Rectal smooth muscle tissue (tissue), 1 donor: ENCODE results near the gene GPR142.

ENCODE experiments used
- H3K27ac ChIP-seq: one replicate; pipeline ENCODE4 v1.7.0; 2013; ENCODE audit warnings: low read depth, low read length, inconsistent platforms
- H3K27me3 ChIP-seq: one replicate; pipeline ENCODE4 v1.7.0; 2013; ENCODE audit warnings: low read length; ENCODE audit not compliant: control insufficient read depth, insufficient read depth
- H3K36me3 ChIP-seq: one replicate; pipeline ENCODE4 v1.7.0; 2013; ENCODE audit warnings: low read length; ENCODE audit not compliant: control insufficient read depth, insufficient read depth
- H3K4me1 ChIP-seq: one replicate; pipeline ENCODE4 v1.7.0; 2013; ENCODE audit warnings: low read length; ENCODE audit not compliant: control insufficient read depth, insufficient read depth
- H3K4me3 ChIP-seq: one replicate; pipeline ENCODE4 v1.7.0; 2013; ENCODE audit warnings: low read length
- H3K9ac ChIP-seq: one replicate; pipeline ENCODE4 v1.7.0; 2013; ENCODE audit warnings: low read length

Gene GPR142

GRCh38 chr17:74335529-74336062, 31.7 kb upstream of the GPR142 start:
- Histone ChIP-seq H3K4me3 (no peak overlapping the region), H3K27me3 (no peaks in the 10 kb centered on the region), H3K36me3 (no peaks in the 10 kb centered on the region), H3K27ac (no peak overlapping the region), H3K4me1 (no peaks in the 10 kb centered on the region), H3K9ac (no peak overlapping the region)

- H3K27me3 ChIP-seq = no peaks in the 10 kb centered on the region
- H3K4me3 ChIP-seq = no peak overlapping the region
- H3K9ac ChIP-seq = no peak overlapping the region
- H3K36me3 ChIP-seq = no peaks in the 10 kb centered on the region
- H3K27ac ChIP-seq = no peak overlapping the region
- no peaks in the 10 kb centered on the region for H3K4me1 ChIP-seq
Observed at GRCh38 chr17:74336307-74336706, 31.0 kb upstream of the GPR142 start.

- no peak overlapping the region for H3K27ac ChIP-seq
- H3K9ac ChIP-seq = no peak overlapping the region
- no peaks in the 10 kb centered on the region for H3K4me1 ChIP-seq
- no peak overlapping the region for H3K4me3 ChIP-seq
- H3K27me3 ChIP-seq = no peaks in the 10 kb centered on the region
- no peaks in the 10 kb centered on the region for H3K36me3 ChIP-seq
Observed at GRCh38 chr17:74337834-74338500, 29.3 kb upstream of the GPR142 start.

GRCh38 chr17:74339537-74340195, 27.6 kb upstream of the GPR142 start:
- Histone ChIP-seq H3K4me3 (no peak overlapping the region), H3K27me3 (peaks cover 2% of the 10 kb centered on the region), H3K9ac (no peak overlapping the region), H3K36me3 (no peaks in the 10 kb centered on the region), H3K27ac (no peak overlapping the region), H3K4me1 (no peaks in the 10 kb centered on the region)

- no peak overlapping the region for H3K27ac ChIP-seq
- H3K4me3 ChIP-seq = no peak overlapping the region
- H3K4me1 ChIP-seq = no peaks in the 10 kb centered on the region
- no peak overlapping the region for H3K9ac ChIP-seq
- H3K36me3 ChIP-seq = no peaks in the 10 kb centered on the region
- peaks cover 2% of the 10 kb centered on the region for H3K27me3 ChIP-seq
Observed at GRCh38 chr17:74340470-74341023, 26.8 kb upstream of the GPR142 start.

GRCh38 chr17:74342224-74342623, 25.1 kb upstream of the GPR142 start:
- no peak overlapping the region for H3K27ac ChIP-seq
- H3K4me1 ChIP-seq = no peaks in the 10 kb centered on the region
- no peaks in the 10 kb centered on the region for H3K36me3 ChIP-seq
- H3K9ac ChIP-seq = no peak overlapping the region
- H3K4me3 ChIP-seq = no peak overlapping the region
- peaks cover 2% of the 10 kb centered on the region for H3K27me3 ChIP-seq

DNA sequence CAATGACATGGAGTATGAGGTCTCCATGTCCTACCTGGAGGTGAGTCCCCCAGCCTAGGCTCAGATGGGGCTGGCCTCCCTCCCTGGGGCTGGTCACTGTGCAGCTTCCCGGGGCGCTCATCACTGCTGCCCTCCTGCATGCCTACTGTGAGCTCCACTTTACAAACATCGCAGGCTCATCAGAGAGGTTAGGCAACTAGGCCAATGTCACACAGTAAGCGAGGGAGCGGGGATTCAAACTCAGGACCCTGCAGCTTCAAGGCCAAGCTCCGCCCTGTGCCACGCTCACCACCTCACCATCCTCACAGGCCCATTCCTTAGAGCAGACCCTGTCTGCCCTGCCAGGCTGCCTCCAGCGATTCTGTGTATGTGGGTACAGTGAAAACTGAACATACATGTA, 24.2 kb upstream of the GPR142 start:
- no peak overlapping the region for H3K27ac ChIP-seq

DNA sequence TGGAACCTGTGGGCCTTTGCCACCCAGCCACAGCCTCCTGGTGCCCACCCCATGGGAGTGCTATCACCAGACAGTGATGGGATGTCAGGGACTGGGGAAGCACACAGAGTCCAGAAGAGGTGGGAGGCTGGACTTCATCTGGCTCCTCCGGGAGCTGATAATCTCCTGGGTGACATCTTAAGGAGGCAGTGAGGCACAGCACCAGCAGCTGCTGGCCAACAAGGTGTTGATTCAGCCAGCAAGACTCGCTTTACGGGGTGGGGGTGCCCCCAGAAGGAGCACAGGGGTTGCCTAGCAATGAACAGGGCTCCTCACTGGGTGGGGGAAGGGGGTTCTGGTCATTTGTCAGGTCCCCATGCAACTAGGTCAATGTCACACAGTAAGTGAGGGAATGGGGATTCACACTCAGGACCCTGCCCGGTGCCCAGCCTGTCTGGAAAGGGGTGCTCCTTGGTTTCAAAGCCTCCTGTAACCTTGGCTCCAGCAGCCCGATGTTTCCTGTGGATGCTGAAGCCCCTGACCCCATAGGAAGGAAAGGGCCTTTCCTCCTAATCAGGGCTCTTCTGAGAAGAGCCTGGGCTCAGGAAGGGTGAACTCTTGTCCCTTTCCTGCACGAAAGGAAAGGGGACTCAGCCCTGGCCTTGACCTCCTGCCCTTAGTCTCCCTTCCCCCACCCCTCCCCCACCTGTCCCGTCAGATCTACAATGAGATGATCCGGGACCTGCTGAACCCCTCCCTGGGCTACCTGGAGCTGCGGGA, 23.6 kb upstream of the GPR142 start:
- Histone ChIP-seq H3K4me1 (no peaks in the 10 kb centered on the region), H3K27me3 (peaks cover 2% of the 10 kb centered on the region), H3K4me3 (no peak overlapping the region), H3K36me3 (no peaks in the 10 kb centered on the region), H3K27ac (no peak overlapping the region), H3K9ac (no peak overlapping the region)

More for the DNA sequence above, 24.2 kb upstream of the GPR142 start:
- Histone ChIP-seq H3K36me3 (no peaks in the 10 kb centered on the region), H3K9ac (no peak overlapping the region), H3K4me1 (no peaks in the 10 kb centered on the region), H3K4me3 (no peak overlapping the region), H3K27me3 (peaks cover 2% of the 10 kb centered on the region)

DNA sequence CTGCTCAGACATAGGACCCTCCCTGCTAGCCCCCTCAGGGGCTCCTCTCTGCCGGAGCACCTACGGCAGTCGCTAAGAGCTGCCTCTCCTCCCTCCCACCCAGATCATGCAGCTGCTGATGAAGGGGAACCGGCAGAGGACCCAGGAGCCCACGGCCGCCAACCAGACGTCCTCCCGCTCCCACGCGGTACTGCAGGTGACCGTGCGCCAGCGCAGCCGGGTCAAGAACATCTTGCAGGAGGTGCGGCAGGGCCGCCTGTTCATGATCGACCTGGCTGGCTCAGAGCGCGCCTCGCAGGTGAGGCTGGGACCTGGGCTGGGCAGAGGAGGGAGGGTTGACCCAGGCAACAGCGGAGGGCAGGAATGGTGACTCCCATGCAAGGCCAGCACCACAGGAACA, 22.6 kb upstream of the GPR142 start:
- H3K27me3 ChIP-seq = peaks cover 2% of the 10 kb centered on the region
- no peak overlapping the region for H3K27ac ChIP-seq

GRCh38 chr17:74345433-74346241, 21.7 kb upstream of the GPR142 start:
- peaks cover 2% of the 10 kb centered on the region for H3K27me3 ChIP-seq
- no peak overlapping the region for H3K4me3 ChIP-seq
- H3K36me3 ChIP-seq = no peaks in the 10 kb centered on the region
- no peak overlapping the region for H3K9ac ChIP-seq
- no peak overlapping the region for H3K27ac ChIP-seq
- no peaks in the 10 kb centered on the region for H3K4me1 ChIP-seq

More for the DNA sequence above, 22.6 kb upstream of the GPR142 start:
- Histone ChIP-seq H3K9ac (no peak overlapping the region), H3K4me3 (no peak overlapping the region), H3K4me1 (no peaks in the 10 kb centered on the region), H3K36me3 (no peaks in the 10 kb centered on the region)

DNA sequence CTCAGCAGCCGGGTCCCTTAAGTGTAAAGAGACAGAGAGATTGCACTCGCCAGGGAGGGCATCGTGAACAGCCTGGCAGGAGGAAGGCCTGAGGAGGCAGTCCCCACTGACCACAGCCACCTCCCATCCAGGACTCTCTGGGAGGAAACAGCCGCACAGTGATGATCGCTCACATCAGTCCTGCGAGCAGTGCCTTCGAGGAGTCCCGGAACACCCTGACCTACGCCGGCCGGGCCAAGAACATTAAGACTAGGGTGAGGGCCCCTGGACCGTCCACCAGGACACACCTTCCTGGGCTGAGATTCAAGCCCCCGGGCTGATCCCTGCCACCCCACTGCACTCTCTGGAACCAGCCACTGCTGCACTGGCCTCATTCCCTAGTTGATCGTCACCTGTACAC, 19.7 kb upstream of the GPR142 start:
- Histone ChIP-seq H3K27me3 (peaks cover 9% of the 10 kb centered on the region), H3K9ac (no peak overlapping the region), H3K36me3 (no peaks in the 10 kb centered on the region), H3K27ac (no peak overlapping the region), H3K4me1 (no peaks in the 10 kb centered on the region), H3K4me3 (no peak overlapping the region)

DNA sequence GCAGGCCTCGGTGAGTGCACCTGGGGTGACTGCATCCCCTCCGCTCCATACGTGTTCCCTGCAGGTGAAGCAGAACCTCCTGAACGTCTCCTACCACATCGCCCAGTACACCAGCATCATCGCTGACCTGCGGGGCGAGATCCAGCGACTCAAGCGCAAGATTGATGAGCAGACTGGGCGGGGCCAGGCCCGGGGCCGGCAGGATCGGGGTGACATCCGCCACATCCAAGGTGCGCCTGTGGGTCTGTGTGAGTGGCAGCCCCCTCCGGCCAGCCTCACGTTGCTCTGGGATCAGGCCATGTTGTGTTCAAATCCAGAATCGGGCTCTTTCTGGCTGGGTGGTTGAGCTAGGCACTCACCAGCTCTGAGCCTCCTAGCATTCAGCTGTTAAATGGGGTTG, 18.2 kb upstream of the GPR142 start:
- Histone ChIP-seq H3K36me3 (no peaks in the 10 kb centered on the region), H3K4me1 (no peaks in the 10 kb centered on the region), H3K27ac (no peak overlapping the region), H3K27me3 (peaks cover 13% of the 10 kb centered on the region), H3K9ac (no peak overlapping the region), H3K4me3 (no peak overlapping the region)
